NCI-H1417 treated with DMSO at 0.1 percent for 48 hours (cell line): ENCODE measurements around the gene TBC1D19.
"Not testable (repeated sequence)": the region's sequence is repeated elsewhere in the genome, so short reads cannot be mapped to it uniquely, and the experiment has no call there.

ENCODE experiments used
- DNase-seq: peaks from one replicate; lab custom pipeline; 2025; lab: John Stamatoyannopoulos, UW

The TBC1D19 gene

GRCh38 chr4:26583865-26584652 lies at the start of gene TBC1D19:
TSS of gene TBC1D19 (plus strand) at chr4:26584084. CDS start at chr4:26584194, 110 bp downstream.
- DNase-seq, result peak; percentile 85

- no peak for DNase-seq
Measured at GRCh38 chr4:26542991-26543390, 40.9 kb upstream of the TBC1D19 start.

GRCh38 chr4:26544421-26544820 lies 39.5 kb upstream of the TBC1D19 start:
- no peak for DNase-seq

DNA sequence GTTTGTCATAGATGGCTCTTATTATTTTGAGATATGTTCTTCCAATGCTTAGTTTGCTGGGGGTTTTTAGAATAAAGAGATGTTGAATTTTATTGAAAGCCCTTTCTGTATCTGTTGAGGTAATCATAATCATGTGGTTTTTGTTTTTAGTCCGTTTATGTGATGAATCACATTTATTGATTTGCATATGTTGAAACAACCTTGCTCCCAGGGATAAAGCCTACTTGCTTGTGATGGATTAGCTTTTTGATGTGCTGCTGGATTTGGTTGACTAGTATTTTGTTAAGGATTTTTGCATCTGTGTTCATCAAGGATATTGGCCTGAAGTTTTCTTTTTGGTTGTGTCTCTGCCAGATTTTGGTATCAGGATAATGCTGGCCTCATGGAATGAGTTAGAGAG lies 35.5 kb upstream of the TBC1D19 start:
- not testable (repeated sequence) for DNase-seq

GRCh38 chr4:26557164-26557563 lies 26.7 kb upstream of the TBC1D19 start:
- DNase-seq, result no peak

GRCh38 chr4:26558166-26558895 lies 25.6 kb upstream of the TBC1D19 start:
- no peak for DNase-seq

DNA sequence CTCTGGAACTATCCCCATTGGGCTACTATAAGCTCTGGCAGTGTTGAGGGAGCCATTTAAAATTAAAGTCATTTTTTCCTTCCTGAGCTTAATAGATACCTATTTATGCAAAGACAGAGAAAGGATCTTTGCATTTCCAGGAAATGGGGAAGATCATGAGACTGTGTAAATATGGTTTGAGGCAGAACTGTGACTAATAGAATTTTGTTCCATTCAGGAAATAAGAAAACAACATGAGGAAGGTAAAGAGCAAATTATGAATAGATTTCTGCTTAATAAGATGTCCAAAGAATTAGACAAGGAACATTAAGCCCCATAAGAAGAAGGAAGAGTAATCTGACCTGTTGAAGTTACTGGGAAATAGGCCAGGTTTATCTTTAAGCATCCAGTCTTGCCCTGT lies 17.8 kb upstream of the TBC1D19 start:
- DNase-seq, result no peak

GRCh38 chr4:26568446-26568994 lies 15.4 kb upstream of the TBC1D19 start:
- no peak for DNase-seq

GRCh38 chr4:26570596-26570995 lies 13.3 kb upstream of the TBC1D19 start:
- DNase-seq, result no peak

- no peak for DNase-seq
Measured at GRCh38 chr4:26573389-26573794, 10.5 kb upstream of the TBC1D19 start.

DNA sequence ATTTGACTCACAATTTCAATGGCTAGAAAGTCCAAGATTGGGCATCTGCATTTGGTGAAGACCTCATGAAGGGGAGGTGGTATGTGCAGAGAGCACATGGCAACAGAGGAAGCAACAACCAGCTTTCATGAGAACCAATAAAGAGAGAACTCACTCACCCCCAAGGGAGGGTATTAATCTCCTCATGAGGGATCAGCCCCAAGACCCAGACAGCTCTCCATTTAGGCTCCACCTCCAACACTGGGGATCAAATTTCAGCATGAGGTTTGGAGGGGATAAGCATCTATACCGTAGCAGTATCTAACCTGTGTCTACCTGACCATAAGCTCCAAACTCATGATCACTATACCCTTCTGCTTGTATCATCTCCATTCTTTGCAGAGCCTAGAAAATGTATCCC lies 9.3 kb upstream of the TBC1D19 start:
- no peak for DNase-seq

GRCh38 chr4:26576231-26576739 lies 7.6 kb upstream of the TBC1D19 start:
- DNase-seq, result no peak

GRCh38 chr4:26577066-26577465 lies 6.8 kb upstream of the TBC1D19 start:
- DNase-seq, result no peak

GRCh38 chr4:26579169-26579568 lies 4.7 kb upstream of the TBC1D19 start:
- no peak for DNase-seq

GRCh38 chr4:26581341-26581740 lies 2.5 kb upstream of the TBC1D19 start:
- DNase-seq, result not testable (repeated sequence)

DNA sequence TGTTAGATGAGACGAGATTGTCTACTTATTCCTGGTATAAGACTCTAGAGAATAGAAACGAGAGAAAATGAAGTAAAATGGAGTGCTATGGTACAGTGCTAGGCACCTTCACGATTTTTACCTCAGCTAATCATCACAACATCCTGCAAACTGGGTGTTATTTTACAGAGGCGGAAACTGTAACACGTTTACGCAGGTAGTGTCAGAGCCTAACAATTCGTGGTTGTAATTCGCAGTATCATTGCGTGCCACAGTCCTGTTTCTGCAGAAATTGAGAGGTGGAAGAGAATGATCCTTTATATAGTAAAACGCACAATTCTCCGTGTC lies 383 bp upstream of the TBC1D19 start:
- peak; percentile 85 for DNase-seq

DNA sequence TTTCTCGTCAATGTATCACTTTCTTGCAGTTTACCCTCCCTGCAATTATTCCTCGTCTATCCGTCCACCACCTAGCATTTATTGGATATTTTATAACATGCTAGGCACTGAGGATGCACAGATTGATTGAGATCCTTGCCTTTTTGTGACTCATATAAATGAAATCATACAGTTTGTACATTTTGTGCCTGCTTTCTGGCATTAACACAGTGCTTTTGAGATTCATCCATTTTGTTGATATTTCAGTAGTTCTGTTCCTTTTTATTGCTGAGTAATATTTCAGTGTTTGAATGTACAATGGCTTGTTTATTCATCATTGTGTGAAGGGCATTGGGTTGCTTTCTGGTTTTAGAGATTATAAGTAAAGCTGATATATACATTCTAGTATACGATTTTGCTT lies 841 bp downstream of the TBC1D19 start:
- no peak for DNase-seq

DNA sequence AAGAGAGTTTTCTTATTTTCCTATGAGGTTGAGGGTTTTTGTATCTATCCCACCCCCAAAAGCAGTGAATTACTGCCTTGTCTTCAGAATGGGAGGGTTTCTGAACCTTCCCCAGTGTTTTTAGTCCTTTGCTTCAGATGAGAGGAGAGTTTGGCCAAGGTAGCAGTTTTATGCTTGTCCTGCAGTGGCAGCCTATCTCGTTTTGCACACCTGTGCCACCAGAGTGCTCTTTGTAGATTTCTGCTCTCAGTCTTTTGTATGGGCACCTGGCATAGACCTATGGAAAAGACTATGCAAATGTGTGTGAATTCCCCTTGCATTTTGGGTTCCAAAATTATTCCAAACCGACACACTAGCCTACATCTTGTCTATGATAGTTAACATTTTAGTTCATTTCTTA lies 5.8 kb downstream of the TBC1D19 start:
- no peak for DNase-seq

GRCh38 chr4:26590639-26591038 lies 6.8 kb downstream of the TBC1D19 start:
- DNase-seq, result no peak

- DNase-seq, result not testable (repeated sequence)
Measured at GRCh38 chr4:26593557-26593956, 9.7 kb downstream of the TBC1D19 start.

DNA sequence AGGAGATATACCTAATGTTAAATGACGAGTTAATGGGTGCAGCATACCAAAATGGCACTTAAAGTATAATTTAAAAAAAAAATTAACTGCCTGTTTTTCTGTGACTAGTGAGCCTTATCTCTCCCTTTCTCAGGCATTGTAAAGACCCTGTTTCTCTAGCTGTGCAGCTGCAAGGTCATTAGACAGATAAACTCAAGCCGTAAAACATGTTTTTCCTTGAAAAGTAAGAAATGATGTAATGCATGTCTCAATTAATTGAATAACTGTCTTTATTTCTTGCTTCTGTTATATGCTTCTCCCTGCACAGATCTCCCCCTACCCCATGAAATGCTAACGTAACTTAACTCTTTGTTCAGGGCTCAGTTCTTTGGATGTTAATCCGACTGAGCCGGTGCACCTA lies 10.5 kb downstream of the TBC1D19 start:
- DNase-seq, result no peak

- no peak for DNase-seq
Measured at GRCh38 chr4:26594778-26595177, 10.9 kb downstream of the TBC1D19 start.

DNA sequence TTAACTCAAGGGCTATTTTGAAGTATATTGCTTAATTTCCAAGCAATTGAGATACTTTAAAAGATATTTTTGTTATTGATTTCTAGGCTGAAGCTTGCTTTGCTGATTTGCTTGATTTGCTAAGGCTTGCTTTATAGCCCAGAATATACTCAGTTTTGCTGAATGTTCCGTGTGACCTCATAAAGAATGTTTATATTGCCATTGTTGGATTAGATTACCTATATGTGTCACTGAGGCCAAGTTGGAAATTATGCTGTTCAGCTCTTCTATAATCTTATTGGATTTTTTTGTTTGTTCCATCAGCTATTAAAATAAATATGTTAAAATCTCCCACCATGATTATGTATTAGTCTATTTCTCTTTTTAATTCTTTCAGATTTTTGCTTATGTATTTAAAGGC lies 13.0 kb downstream of the TBC1D19 start:
- no peak for DNase-seq
